OCI-LY3 (cell line): Measurements from ENCODE around the gene ZDHHC6.

ENCODE experiments used
- H2AFZ ChIP-seq: fragments of 200-600, 300-600 bp; shearing (Covaris generic); 2 replicates; pipeline ENCODE4 v1.6.0; 2014; ENCODE audit warnings: antibody characterized with exemption, low read depth, low read length
- H3K27ac ChIP-seq: fragments of 200-600, 300-600 bp; sonication (generic); 2 replicates; pipeline ENCODE4 v1.5.1; 2014; ENCODE audit warnings: mild to moderate bottlenecking, low read length, moderate library complexity, mixed read lengths
- H3K27me3 ChIP-seq: fragments of 200-600, 300-600 bp; sonication (generic); 2 replicates; pipeline ENCODE4 v1.6.1; 2014; ENCODE audit warnings: low read depth, low read length, mixed read lengths
- H3K36me3 ChIP-seq: fragments of 200-600, 300-600 bp; sonication (generic); replicated peaks from 2 replicates; pipeline ENCODE3; 2014; ENCODE audit warnings: low read depth, low read length, mixed read lengths
- H3K4me1 ChIP-seq: fragments of 300-600, 200-600 bp; sonication (generic); 2 replicates; pipeline ENCODE4 v1.6.1; 2014; ENCODE audit warnings: low read length, mixed read lengths
- H3K4me2 ChIP-seq: fragments of 200-600, 300-600 bp; sonication (generic); 2 replicates; pipeline ENCODE4 v1.6.1; 2014; ENCODE audit warnings: low read length, mixed read lengths
- H3K4me3 ChIP-seq: fragments of 300-600, 200-600 bp; sonication (generic); 2 replicates; pipeline ENCODE4 v1.5.1; 2014; ENCODE audit warnings: antibody characterized with exemption, mild to moderate bottlenecking, low read length, moderate library complexity
- H3K79me2 ChIP-seq: fragments of 300-600, 200-600 bp; shearing (Covaris generic); 2 replicates; pipeline ENCODE4 v1.6.1; 2014; ENCODE audit warnings: mild to moderate bottlenecking, low read length, mixed read lengths
- H3K9ac ChIP-seq: fragments of 300-600, 200-600 bp; shearing (Covaris generic); 2 replicates; pipeline ENCODE4 v1.6.0; 2014; ENCODE audit warnings: mild to moderate bottlenecking, low read length, moderate library complexity
- H3K9me3 ChIP-seq: fragments of 200-600, 300-600 bp; shearing (Covaris generic); 2 replicates; pipeline ENCODE4 v1.6.1; 2014; ENCODE audit warnings: low read length, mixed read lengths; ENCODE audit not compliant: insufficient read depth
- H4K20me1 ChIP-seq: fragments of 200-600, 300-600 bp; sonication (generic); 2 replicates; pipeline ENCODE4 v1.6.1; 2016; ENCODE audit warnings: low read length, mixed read lengths; ENCODE audit not compliant: insufficient read depth
- EZH2phosphoT487 ChIP-seq: fragments of 200-600 bp; shearing (Covaris generic); IDR thresholded peaks from 2 replicates; pipeline ENCODE4 v1.6.1; 2018; ENCODE audit warnings: antibody characterized with exemption, mixed run types, low read depth
- TF ChIP-seq, protein P1 (sequence below): fragments of 200-600, 300-600 bp; sonication (generic); IDR thresholded peaks from 2 replicates; pipeline ENCODE4 v1.5.1; 2014; ENCODE audit warnings: antibody characterized with exemption, low read length, low read depth

The ZDHHC6 gene

DNA sequence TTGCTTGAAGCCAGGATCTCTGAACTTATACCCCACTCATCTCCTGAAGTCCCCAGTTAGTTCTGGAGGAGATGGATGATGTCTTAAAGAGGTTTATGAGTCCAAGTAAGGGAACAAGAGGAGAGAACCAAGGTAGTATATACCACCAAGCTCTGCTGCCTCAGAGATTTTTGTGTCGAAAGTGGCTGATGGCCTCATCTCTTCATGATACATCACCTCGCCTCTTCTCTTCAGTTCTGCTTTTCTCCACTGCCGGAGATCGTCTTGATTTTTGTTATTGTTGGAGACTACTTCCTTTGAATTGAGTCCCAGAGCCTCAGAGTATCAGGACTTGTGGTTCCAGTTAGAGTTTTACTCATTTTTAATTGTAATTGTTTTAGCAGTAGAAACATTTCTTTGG, 2.2 kb upstream of the ZDHHC6 start:
- H3K4me1 ChIP-seq: peaks cover 11% of the 10 kb centered on the region
- peaks cover 6% of the 10 kb centered on the region for H3K36me3 ChIP-seq
- no peak overlapping the region for H3K27ac ChIP-seq
- H3K9me3 ChIP-seq: no peaks in the 10 kb centered on the region
- H4K20me1 ChIP-seq: no peaks in the 10 kb centered on the region
- H3K79me2 ChIP-seq: peaks cover 50% of the 10 kb centered on the region
- no peak overlapping the region for H2AFZ ChIP-seq
- H3K27me3 ChIP-seq: no peaks in the 10 kb centered on the region
- H3K4me3 ChIP-seq: no peak overlapping the region
- H3K9ac ChIP-seq: no peak overlapping the region
- no peak overlapping the region for H3K4me2 ChIP-seq
- TF ChIP-seq, protein P1, sequence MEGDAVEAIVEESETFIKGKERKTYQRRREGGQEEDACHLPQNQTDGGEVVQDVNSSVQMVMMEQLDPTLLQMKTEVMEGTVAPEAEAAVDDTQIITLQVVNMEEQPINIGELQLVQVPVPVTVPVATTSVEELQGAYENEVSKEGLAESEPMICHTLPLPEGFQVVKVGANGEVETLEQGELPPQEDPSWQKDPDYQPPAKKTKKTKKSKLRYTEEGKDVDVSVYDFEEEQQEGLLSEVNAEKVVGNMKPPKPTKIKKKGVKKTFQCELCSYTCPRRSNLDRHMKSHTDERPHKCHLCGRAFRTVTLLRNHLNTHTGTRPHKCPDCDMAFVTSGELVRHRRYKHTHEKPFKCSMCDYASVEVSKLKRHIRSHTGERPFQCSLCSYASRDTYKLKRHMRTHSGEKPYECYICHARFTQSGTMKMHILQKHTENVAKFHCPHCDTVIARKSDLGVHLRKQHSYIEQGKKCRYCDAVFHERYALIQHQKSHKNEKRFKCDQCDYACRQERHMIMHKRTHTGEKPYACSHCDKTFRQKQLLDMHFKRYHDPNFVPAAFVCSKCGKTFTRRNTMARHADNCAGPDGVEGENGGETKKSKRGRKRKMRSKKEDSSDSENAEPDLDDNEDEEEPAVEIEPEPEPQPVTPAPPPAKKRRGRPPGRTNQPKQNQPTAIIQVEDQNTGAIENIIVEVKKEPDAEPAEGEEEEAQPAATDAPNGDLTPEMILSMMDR: no peak
- TF ChIP-seq EZH2phosphoT487: no peak

GRCh38 chr10:112447620-112447928, 860 bp upstream of the ZDHHC6 start:
- H3K4me1 ChIP-seq: peaks cover 11% of the 10 kb centered on the region
- no peak for TF ChIP-seq EZH2phosphoT487
- TF ChIP-seq, protein P1: no peak
- H2AFZ ChIP-seq: peak overlapping the region; percentile 88
- H3K27ac ChIP-seq: no peak overlapping the region
- H3K36me3 ChIP-seq: peaks cover 11% of the 10 kb centered on the region
- H3K9ac ChIP-seq: peak overlapping the region; percentile 99
- H3K27me3 ChIP-seq: no peaks in the 10 kb centered on the region
- H3K4me2 ChIP-seq: peak overlapping the region; percentile 77
- H3K9me3 ChIP-seq: no peaks in the 10 kb centered on the region
- H3K4me3 ChIP-seq: peak overlapping the region; percentile 100
- H4K20me1 ChIP-seq: no peaks in the 10 kb centered on the region
- peaks cover 50% of the 10 kb centered on the region for H3K79me2 ChIP-seq

DNA sequence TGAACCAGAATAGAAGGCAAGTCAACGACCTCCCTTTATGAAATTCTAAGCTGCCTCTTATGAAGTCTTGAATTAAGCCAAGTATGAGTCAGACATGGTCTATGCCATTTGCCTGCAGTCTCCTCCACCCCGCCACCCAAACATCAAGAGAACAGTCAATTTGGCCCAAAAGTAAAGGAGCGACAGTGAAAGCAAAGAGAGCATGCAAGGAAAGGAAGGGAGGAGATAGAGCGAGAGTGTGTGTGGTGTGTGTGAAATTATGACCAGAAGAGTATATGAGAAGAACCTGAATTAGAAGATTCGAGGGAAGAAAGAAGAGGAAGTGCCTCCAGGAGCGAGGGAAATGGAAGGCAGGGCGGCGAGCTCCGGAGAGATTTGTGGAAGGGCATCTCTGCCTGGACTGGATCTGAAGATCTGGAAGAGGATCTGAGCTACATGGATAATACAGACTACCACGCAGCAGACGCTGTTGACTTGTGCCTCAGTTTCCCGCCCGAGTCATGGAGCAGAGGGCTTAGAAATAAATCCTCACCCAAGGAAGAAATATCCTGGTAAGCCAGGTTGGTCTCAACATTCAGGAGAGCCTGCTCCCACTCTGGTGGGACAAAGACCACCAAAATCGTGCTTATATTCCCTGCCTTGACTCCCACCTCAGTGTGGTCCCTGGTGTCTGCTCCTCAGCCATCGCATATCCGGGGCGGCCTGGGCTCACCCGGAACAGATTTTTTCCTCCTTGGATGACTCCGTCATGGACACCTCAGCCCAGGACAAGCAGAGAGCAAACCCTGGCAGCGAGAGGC, 459 bp downstream of the ZDHHC6 start:
- Histone ChIP-seq H3K9me3 (no peaks in the 10 kb centered on the region), H3K4me3 (peak overlapping the region; percentile 100), H3K4me2 (peak overlapping the region; percentile 91), H3K36me3 (peaks cover 15% of the 10 kb centered on the region), H2AFZ (peak overlapping the region; percentile 88), H3K79me2 (peaks cover 43% of the 10 kb centered on the region), H3K27me3 (no peaks in the 10 kb centered on the region), H3K4me1 (peaks cover 11% of the 10 kb centered on the region), H3K9ac (peak overlapping the region; percentile 99), H4K20me1 (no peaks in the 10 kb centered on the region), H3K27ac (peak overlapping the region; percentile 59; the same call in 1 of the 2 replicates)
- no peak for TF ChIP-seq EZH2phosphoT487
- TF ChIP-seq, protein P1: no peak

GRCh38 chr10:112442063-112442462, 4.7 kb downstream of the ZDHHC6 start:
- Histone ChIP-seq H3K4me2 (no peak overlapping the region), H3K36me3 (peaks cover 24% of the 10 kb centered on the region), H3K79me2 (peaks cover 20% of the 10 kb centered on the region), H3K4me3 (no peak overlapping the region), H3K27me3 (no peaks in the 10 kb centered on the region), H2AFZ (no peak overlapping the region), H3K9ac (no peak overlapping the region), H3K9me3 (no peaks in the 10 kb centered on the region), H3K27ac (no peak overlapping the region), H4K20me1 (no peaks in the 10 kb centered on the region), H3K4me1 (peaks cover 6% of the 10 kb centered on the region)
- TF ChIP-seq, protein P1: no peak
- no peak for TF ChIP-seq EZH2phosphoT487
